Testis (tissue), 2 donors: Measurements from ENCODE around the gene HIPK2.

Source experiments
- CTCF ChIP-seq, 3 experiments: fragments of 450-650 bp in 2 of 3; fragments of 200-600 bp in 1 of 3; sonication (generic) in 1 of 3; IDR thresholded peaks; one replicate each; pipeline ENCODE4 v1.5.1; 2016 to 2019; ENCODE audit warnings: antibody characterized with exemption in 3 of 3, mild to moderate bottlenecking in 2 of 3, moderate library complexity in 1 of 3
- POLR2A ChIP-seq: fragments of 450-650 bp; IDR thresholded peaks from one replicate; pipeline ENCODE4 v1.6.1; 2017; ENCODE audit warnings: antibody characterized with exemption, mild to moderate bottlenecking, moderate library complexity

- TF ChIP-seq CTCF (IDR thresholded peaks at IDR 0.05) (no peak), POLR2A (no peak)
Measured at GRCh38 chr7:139708541-139708940, 69.3 kb downstream of the HIPK2 start.
